HepG2 (cell line): ENCODE measurements around the gene CCR9. TPM values are rescaled to one million over a fixed set of nuclear protein-coding genes. Genes with fewer than 3 reads are reported as not detected.
A peak's percentile ranks its signal among the peaks of the same experiment; 100 is the strongest.

ENCODE experiments used
- ATAC-seq: fragments of 200-7000 bp; cut with Tn5 transposase; 3 replicates; pipeline ENCODE4 v1.9.1; 2020; ENCODE audit warnings: mild to moderate bottlenecking, moderate library complexity
- BruUV-seq: library from RNA; stranded (reverse); fragments of 400-500 nt; replicated peaks from 2 replicates; lab custom pipeline; 2021; lab: Mats Ljungman, UMichigan
- CTCF ChIA-PET: fragments of 300-600 bp; formaldehyde crosslinking; extraction: SDS; loops from one replicate; lab custom pipeline; 2021; ENCODE audit warnings: low total read pairs, inconsistent platforms, low intra/inter-chr PET ratio; lab: Yijun Ruan, JAX
- POLR2A ChIA-PET: fragments of 350-600 bp; sonication (Branson Sonifier 250); formaldehyde crosslinking; loops from one replicate; lab custom pipeline; 2020; ENCODE audit warnings: antibody characterized with exemption, inconsistent platforms; lab: Yijun Ruan, JAX
- DNase-seq: peaks from one replicate; pipeline ENCODE4 v3.0.0-alpha.2; 2015; ENCODE audit warnings: low spot score
- FAIRE-seq: peaks from 3 replicates; lab custom pipeline; 2011; peaks lifted over from hg19 to GRCh38; lab: Jason Lieb, UNC
- H2AFZ ChIP-seq: one replicate; pipeline ENCODE4 v1.6.1; 2011; ENCODE audit warnings: low read length, inconsistent platforms
- H3K27ac ChIP-seq: fragments of 300-600 bp; 3 replicates; pipeline ENCODE4 v1.8.0; 2011; ENCODE audit warnings: mixed run types, mild to moderate bottlenecking, mixed read lengths, low read length, inconsistent platforms; ENCODE audit not compliant: insufficient read depth; ENCODE audit errors: extremely low read length
- H3K27me3 ChIP-seq, 2 experiments: fragments of 200-600 bp in 1 of 2; 2 replicates in 1 of 2; 3 replicates in 1 of 2; pipeline versions ENCODE4 v1.6.0 to v1.8.0; 2011; ENCODE audit warnings: low read length in 2 of 2, mild to moderate bottlenecking in 2 of 2, moderate library complexity in 2 of 2, inconsistent platforms in 1 of 2; ENCODE audit not compliant: insufficient read depth in 2 of 2, control insufficient read depth in 1 of 2
- H3K36me3 ChIP-seq, 2 experiments: fragments of 200-600 bp in 1 of 2; replicated peaks in 1 of 2; 2 replicates in 1 of 2; 3 replicates in 1 of 2; pipeline versions ENCODE4 v1.5.1 to v1.8.0; 2011; ENCODE audit warnings: low read length in 2 of 2, inconsistent platforms in 1 of 2; ENCODE audit not compliant: insufficient read depth in 2 of 2, control insufficient read depth in 1 of 2
- H3K4me1 ChIP-seq: 2 replicates; pipeline ENCODE4 v1.5.1; 2012; ENCODE audit warnings: low read length, inconsistent platforms; ENCODE audit not compliant: insufficient read depth
- H3K4me2 ChIP-seq: 2 replicates; pipeline ENCODE4 v1.6.0; 2011; ENCODE audit warnings: low read depth, low read length, inconsistent platforms
- H3K4me3 ChIP-seq, 3 experiments: fragments of 200-600 bp in 1 of 3; sonication (generic), shearing (Covaris generic) in 1 of 3; replicated peaks in 1 of 3; 2 replicates each; pipeline ENCODE4 v1.5.1; 2011 to 2016; ENCODE audit warnings: low read length in 3 of 3, inconsistent platforms in 2 of 3, low read depth in 2 of 3, mild to moderate bottlenecking in 2 of 3, control low read depth in 1 of 3, mixed read lengths in 1 of 3; ENCODE audit not compliant: insufficient read depth in 1 of 3
- H3K79me2 ChIP-seq: one replicate; pipeline ENCODE4 v1.6.1; 2011; ENCODE audit warnings: low read length, inconsistent platforms; ENCODE audit not compliant: insufficient read depth
- H3K9ac ChIP-seq: 2 replicates; pipeline ENCODE4 v1.6.0; 2011; ENCODE audit warnings: mild to moderate bottlenecking, low read depth, low read length, inconsistent platforms; ENCODE audit not compliant: insufficient read depth
- H3K9me3 ChIP-seq: 2 replicates; pipeline ENCODE4 v1.5.1; 2012; ENCODE audit warnings: mild to moderate bottlenecking, low read length
- H4K20me1 ChIP-seq: 2 replicates; pipeline ENCODE4 v1.6.0; 2011; ENCODE audit warnings: inconsistent platforms, mild to moderate bottlenecking, low read length, moderate library complexity; ENCODE audit not compliant: insufficient read depth
- AKAP8 ChIP-seq: sonication (generic); formaldehyde crosslinking; IDR thresholded peaks from 2 replicates; pipeline ENCODE4 v1.5.1; 2020; ENCODE audit warnings: mild to moderate bottlenecking, missing genetic modification reagents
- ARNT2 ChIP-seq: sonication (generic); formaldehyde crosslinking; IDR thresholded peaks from 2 replicates; pipeline ENCODE4 v1.8.0; 2022; ENCODE audit warnings: mild to moderate bottlenecking, low read depth, missing genetic modification reagents, moderate library complexity
- CCAR2 ChIP-seq: fragments of 200-400 bp; formaldehyde crosslinking; optimal IDR thresholded peaks from 2 replicates; pipeline ENCODE3; 2018; ENCODE audit warnings: low read depth, mild to moderate bottlenecking, low read length, moderate library complexity
- HMG20B ChIP-seq: conservative IDR thresholded peaks from 2 replicates; pipeline ENCODE4 v1.6.1; 2016; ENCODE audit warnings: missing genetic modification reagents, missing compliant biosample characterization
- IRF9 ChIP-seq: sonication (generic); formaldehyde crosslinking; IDR thresholded peaks from 2 replicates; pipeline ENCODE4 v1.8.0; 2022; ENCODE audit warnings: missing genetic modification reagents, mild to moderate bottlenecking, borderline replicate concordance
- NFIB ChIP-seq: sonication (generic); formaldehyde crosslinking; IDR thresholded peaks from 2 replicates; pipeline ENCODE4 v1.9.0; 2021; ENCODE audit warnings: missing genetic modification reagents, mild to moderate bottlenecking, borderline replicate concordance
- NFYB ChIP-seq: sonication (generic); formaldehyde crosslinking; IDR thresholded peaks from 2 replicates; pipeline ENCODE4 v1.4.0; 2020; ENCODE audit warnings: missing genetic modification reagents
- RXRA ChIP-seq: sonication (generic); formaldehyde crosslinking; IDR thresholded peaks from 2 replicates; pipeline ENCODE4 v1.5.1; 2020; ENCODE audit warnings: missing genetic modification reagents
- SMAD3 ChIP-seq: sonication (generic); formaldehyde crosslinking; IDR thresholded peaks from 2 replicates; pipeline ENCODE4 v1.4.0; 2020; ENCODE audit warnings: missing genetic modification reagents
- TFAP4 ChIP-seq: sonication (generic); IDR thresholded peaks from 2 replicates; pipeline ENCODE4 v1.6.1; 2016; ENCODE audit warnings: low read depth, borderline replicate concordance
- ZNF124 ChIP-seq: sonication (generic); formaldehyde crosslinking; IDR thresholded peaks from 2 replicates; pipeline ENCODE4 v1.4.0; 2020; ENCODE audit warnings: missing genetic modification reagents
- ZNF280D ChIP-seq: sonication (generic); formaldehyde crosslinking; IDR thresholded peaks from 2 replicates; pipeline ENCODE4 v1.5.1; 2020; ENCODE audit warnings: mild to moderate bottlenecking, missing genetic modification reagents
- ZNF775 ChIP-seq: sonication (generic); formaldehyde crosslinking; IDR thresholded peaks from 2 replicates; pipeline ENCODE4 v1.4.0; 2020; ENCODE audit warnings: missing genetic modification reagents, mild to moderate bottlenecking, moderate library complexity, borderline replicate concordance
- ZSCAN21 ChIP-seq: sonication (generic); formaldehyde crosslinking; IDR thresholded peaks from 2 replicates; pipeline ENCODE4 v1.8.0; 2022; ENCODE audit warnings: mild to moderate bottlenecking, missing genetic modification reagents, moderate library complexity, borderline replicate concordance
- ZSCAN22 ChIP-seq: sonication (generic); formaldehyde crosslinking; IDR thresholded peaks from 2 replicates; pipeline ENCODE4 v1.4.0; 2020; ENCODE audit warnings: mild to moderate bottlenecking, missing genetic modification reagents
- WGBS: methylation state at CpG from one replicate; pipeline ENCODE4 v1.1.6; 2017; ENCODE audit warnings: low lambda C conversion rate; 5-methylcytosine and 5-hydroxymethylcytosine counted together
- in situ Hi-C: cut with HindIII; loops from 2 replicates; pipeline ENCODE4 v1.10.0; 2017; ENCODE audit warnings: low pct_unique_long_range_greater_than_20kb; ENCODE audit not compliant: extremely low pct_ligation_motif_present
- intact Hi-C: fragments of 100-400 bp; cut with micrococcal nuclease; formaldehyde crosslinking; loops from one replicate; pipeline ENCODE4 v1.10.0; 2022; ENCODE audit not compliant: unreplicated experiment
- polyA plus RNA-seq, 8 experiments: library from polyadenylated mRNA; depleted of rRNA in 3 of 8; stranded (reverse) in 7 of 8; unstranded in 1 of 8; fragments of >200 nt; fragmentation: Illumina TruSeq in 4 of 8; extraction: Trizol in 4 of 8; gene quantifications; 2 replicates each; pipeline versions ENCODE4 v1.2.1 to v1.2.3, GENCODE V29; 2011 to 2016; ENCODE audit warnings: low read depth in 4 of 8, missing spikeins in 1 of 8, mixed read lengths in 1 of 8; ENCODE audit not compliant: insufficient read depth in 1 of 8
- total RNA-seq, 5 experiments: library from RNA; depleted of rRNA; stranded (reverse); fragments of >200 nt; fragmentation: Illumina TruSeq; extraction: Trizol; gene quantifications; 2 replicates each; pipeline ENCODE4 v1.2.3, GENCODE V29; 2016; ENCODE audit warnings: low read depth in 1 of 5

Gene CCR9
- total and polyA plus RNA-seq, 2 of the 13 experiments (the other 11 are each of a cell fraction or from before 2014, with no cell fraction given): not detected

GRCh38 chr3:45841420-45841756 lies 45.0 kb upstream of the CCR9 start (continued):
- 0 out of 2 replicates have a peak, but pooled peaks have one; percentile 1 for TF ChIP-seq ARNT2
- no peak for TF ChIP-seq TFAP4

GRCh38 chr3:45841757-45842491 lies 44.4 kb upstream of the CCR9 start, which contains the start of gene LZTFL1:
Gene LZTFL1, minus strand, starts transcription at chr3:45842119. Its CDS starts 128 bp downstream, at chr3:45841991.
- Histone ChIP-seq H3K9me3 (peaks cover 7% of the 10 kb centered on the region; the same call in 1 of the 2 replicates), H3K79me2 (no peaks in the 10 kb centered on the region), H3K4me3 (peak within 1 kb of the TSS; percentile 76 to 91 (median 88)), H3K36me3 (peaks cover 0 to 1% of the 10 kb centered on the region in 2 experiments; a peak in 1 of 5 replicates), H3K27me3 (no peaks in the 10 kb centered on the region; a peak in 1 of 5 replicates), H2AFZ (peak within 1 kb of the TSS; percentile 55), H4K20me1 (no peaks in the 10 kb centered on the region), H3K4me1 (peaks cover 16% of the 10 kb centered on the region), H3K27ac (peak within 1 kb of the TSS; percentile 33), H3K9ac (peak within 1 kb of the TSS; percentile 74), H3K4me2 (peak within 1 kb of the TSS; percentile 80)
- BruUV-seq: no TSS peak
- DNase-seq (peak; percentile 93), FAIRE-seq (peak; percentile 96), ATAC-seq (peak; percentile 95)
- WGBS: 13% methylated on average over 36 of the region's 49 CpGs
- in situ Hi-C loops (no loop called here), intact Hi-C loops (no loop called here)
- POLR2A ChIA-PET: no interaction called here
- CTCF ChIA-PET: no interaction called here
- no peak for TF ChIP-seq ZNF280D (CRISPR knock-in tag)
- TF ChIP-seq HMG20B (CRISPR knock-in tag): no peak
- TF ChIP-seq ZSCAN21: no peak
- 0 out of 2 replicates have a peak, but pooled peaks have one; percentile 17 for TF ChIP-seq RXRA (CRISPR knock-in tag)
- no peak for TF ChIP-seq ZNF775
- no peak for TF ChIP-seq NFIB (CRISPR knock-in tag)
- TF ChIP-seq AKAP8 (CRISPR knock-in tag): no peak
- no peak for TF ChIP-seq SMAD3 (CRISPR knock-in tag)
- TF ChIP-seq ZSCAN22 (CRISPR knock-in tag): no peak
- TF ChIP-seq CCAR2: no peak
- TF ChIP-seq ZNF124: no peak
- TF ChIP-seq NFYB (CRISPR knock-in tag): peak; percentile 96
- TF ChIP-seq IRF9 (CRISPR knock-in tag): no peak
